ENCODE data around the gene COL12A1.

Gene COL12A1

DNA sequence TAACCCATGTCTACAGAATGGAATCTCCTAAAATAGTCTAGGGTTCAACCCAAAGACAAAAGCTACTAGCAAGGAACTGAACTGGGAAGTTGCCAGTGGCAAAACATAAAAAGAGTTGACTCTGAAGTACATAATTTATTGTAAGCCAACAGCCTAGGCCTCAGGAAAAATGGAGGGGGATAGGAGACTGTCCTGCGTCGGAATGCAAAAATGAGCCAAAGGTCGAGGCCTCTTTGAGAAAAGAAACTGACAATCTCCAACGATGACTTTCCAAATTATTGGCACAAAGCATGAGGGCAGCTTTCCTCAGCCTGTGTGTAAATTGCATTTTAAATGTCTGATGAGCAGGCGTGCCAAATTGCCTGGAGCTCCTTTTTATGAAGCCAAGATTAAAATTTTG lies 2.1 kb downstream of the COL12A1 start:
- Histone ChIP-seq H3K27ac (peak overlapping the region; percentile 66 to 83), H3K9me3 (no peaks in the 10 kb centered on the region), H3K27me3 (no peaks in the 10 kb centered on the region), H3K4me3 (peak overlapping the region; percentile 79 to 81), H3K4me1 (peaks cover 0 to 58% (median 20%) of the 10 kb centered on the region in 4 donors), H3K36me3 (no peaks in the 10 kb centered on the region)
- no peak for DNase-seq
- TF ChIP-seq, protein P1, sequence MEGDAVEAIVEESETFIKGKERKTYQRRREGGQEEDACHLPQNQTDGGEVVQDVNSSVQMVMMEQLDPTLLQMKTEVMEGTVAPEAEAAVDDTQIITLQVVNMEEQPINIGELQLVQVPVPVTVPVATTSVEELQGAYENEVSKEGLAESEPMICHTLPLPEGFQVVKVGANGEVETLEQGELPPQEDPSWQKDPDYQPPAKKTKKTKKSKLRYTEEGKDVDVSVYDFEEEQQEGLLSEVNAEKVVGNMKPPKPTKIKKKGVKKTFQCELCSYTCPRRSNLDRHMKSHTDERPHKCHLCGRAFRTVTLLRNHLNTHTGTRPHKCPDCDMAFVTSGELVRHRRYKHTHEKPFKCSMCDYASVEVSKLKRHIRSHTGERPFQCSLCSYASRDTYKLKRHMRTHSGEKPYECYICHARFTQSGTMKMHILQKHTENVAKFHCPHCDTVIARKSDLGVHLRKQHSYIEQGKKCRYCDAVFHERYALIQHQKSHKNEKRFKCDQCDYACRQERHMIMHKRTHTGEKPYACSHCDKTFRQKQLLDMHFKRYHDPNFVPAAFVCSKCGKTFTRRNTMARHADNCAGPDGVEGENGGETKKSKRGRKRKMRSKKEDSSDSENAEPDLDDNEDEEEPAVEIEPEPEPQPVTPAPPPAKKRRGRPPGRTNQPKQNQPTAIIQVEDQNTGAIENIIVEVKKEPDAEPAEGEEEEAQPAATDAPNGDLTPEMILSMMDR (IDR thresholded peaks at IDR 0.05), result no peak
- intact Hi-C loops (cut with DNase I; ENCODE audit: low total_unique reads), result loop anchor here (5.0 to 10.0 kb wide), 4 partner anchors 321 to 1349 kb away; no protein-coding TSS in a partner anchor

DNA sequence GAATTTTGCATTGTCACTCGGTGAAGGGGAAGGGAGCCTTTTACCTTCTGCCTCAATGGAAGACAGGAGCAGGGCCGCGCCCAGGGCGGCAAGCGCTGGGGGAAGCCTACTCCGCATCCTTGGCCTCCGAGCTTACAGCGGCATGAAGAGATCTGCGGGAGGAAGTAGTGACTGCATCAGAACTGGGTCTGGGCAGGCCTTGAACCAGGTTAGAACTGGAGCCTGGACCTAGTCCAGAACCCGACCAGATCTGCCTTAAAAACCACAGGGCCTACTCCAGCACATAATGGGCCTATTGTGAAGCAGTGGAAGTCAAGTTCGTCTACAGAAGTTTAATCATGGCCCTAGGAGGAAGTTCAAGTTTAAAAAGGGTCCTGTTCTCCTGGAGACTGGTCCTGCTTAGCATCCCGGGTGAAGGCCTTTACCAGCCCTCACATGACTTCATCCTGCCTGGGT lies 3.1 kb downstream of the COL12A1 start:
- Histone ChIP-seq H3K27ac (peak overlapping the region; percentile 66 to 83), H3K4me3 (peak overlapping the region; percentile 45 to 57), H3K27me3 (no peaks in the 10 kb centered on the region), H3K9me3 (no peaks in the 10 kb centered on the region), H3K36me3 (no peaks in the 10 kb centered on the region), H3K4me1 (peaks cover 0 to 65% (median 17%) of the 10 kb centered on the region in 4 donors)
- TF ChIP-seq, protein P1 (IDR thresholded peaks at IDR 0.05), result no peak
- intact Hi-C loops (cut with DNase I; ENCODE audit: low total_unique reads), result loop anchor here (5.0 to 10.0 kb wide), 4 partner anchors 320 to 1348 kb away; no protein-coding TSS in a partner anchor
- no peak for DNase-seq

DNA sequence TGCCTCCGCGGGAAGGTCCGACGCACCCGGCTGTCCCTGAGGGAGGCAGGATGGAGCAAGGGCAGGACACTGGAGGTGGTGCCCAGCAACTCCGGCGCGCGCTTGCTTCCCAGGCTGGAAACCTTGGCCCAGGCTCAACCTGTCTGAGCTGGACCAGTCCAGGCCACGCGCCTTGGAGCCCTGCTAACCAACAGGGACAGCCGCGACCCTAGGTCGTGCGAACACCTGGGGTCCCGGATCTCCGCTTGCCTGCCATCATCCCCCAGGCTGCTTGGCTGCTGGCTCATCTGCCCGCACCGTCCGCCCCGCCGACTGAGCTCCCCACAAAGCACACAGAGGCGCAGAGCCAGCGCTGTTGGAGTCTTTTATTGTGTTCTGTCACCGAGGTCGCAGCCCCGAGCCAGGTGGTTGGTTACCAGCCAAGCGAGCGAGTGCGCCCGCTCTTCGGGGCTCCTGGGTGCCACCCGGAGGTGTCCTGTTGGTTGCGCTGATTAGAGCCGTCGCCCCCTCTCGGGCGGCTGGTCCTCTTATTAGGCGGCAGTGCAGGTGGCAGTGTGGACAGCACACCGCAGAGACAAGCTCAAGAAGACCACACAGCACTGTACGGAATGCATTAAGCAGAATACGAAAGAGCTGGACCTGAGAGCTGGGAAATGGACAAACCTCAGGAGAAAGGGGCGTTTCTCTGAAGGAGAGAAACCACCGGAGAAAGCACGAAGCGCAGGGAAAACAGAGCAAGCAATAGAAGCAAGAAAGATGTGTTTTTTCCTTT lies 3.8 kb downstream of the COL12A1 start:
- Histone ChIP-seq H3K4me3 (peak overlapping the region; percentile 45 to 57), H3K36me3 (no peaks in the 10 kb centered on the region), H3K27ac (peak overlapping the region; percentile 66 to 83), H3K4me1 (peaks cover 0 to 66% (median 17%) of the 10 kb centered on the region in 4 donors), H3K9me3 (no peaks in the 10 kb centered on the region), H3K27me3 (no peaks in the 10 kb centered on the region)
- peak; percentile 54 to 82 for DNase-seq
- TF ChIP-seq, protein P1 (IDR thresholded peaks at IDR 0.05), result no peak
- intact Hi-C loops (cut with DNase I; ENCODE audit: low total_unique reads), result loop anchor here (5.0 to 10.0 kb wide), 4 partner anchors 320 to 1347 kb away; no protein-coding TSS in a partner anchor

DNA sequence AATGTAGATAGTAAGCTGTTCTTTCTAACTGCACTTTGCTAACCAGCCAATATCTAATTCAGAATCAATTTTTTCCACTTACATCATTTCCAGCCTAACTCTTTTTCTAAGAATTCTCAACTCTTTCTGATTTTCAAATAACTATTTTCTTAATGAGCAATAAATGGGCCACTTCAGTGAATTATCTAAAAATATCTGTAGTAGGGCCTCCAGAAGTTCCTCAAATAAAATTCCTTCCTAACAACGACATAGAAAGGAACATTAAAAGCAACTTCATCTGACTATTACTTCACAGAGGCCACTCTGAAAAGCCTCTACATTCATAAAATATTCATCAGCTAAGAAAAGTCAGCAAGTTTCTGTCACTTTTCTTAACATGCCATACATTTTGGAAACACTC lies 4.8 kb downstream of the COL12A1 start:
- Histone ChIP-seq H3K4me1 (peaks cover 0 to 66% (median 17%) of the 10 kb centered on the region in 4 donors), H3K36me3 (no peaks in the 10 kb centered on the region), H3K27me3 (no peaks in the 10 kb centered on the region), H3K4me3 (no peak overlapping the region), H3K9me3 (no peaks in the 10 kb centered on the region), H3K27ac (peak overlapping the region; percentile 66 to 83)
- TF ChIP-seq, protein P1 (IDR thresholded peaks at IDR 0.05), result no peak
- no peak for DNase-seq
- intact Hi-C loops (cut with DNase I; ENCODE audit: low total_unique reads), result loop anchor here (5.0 to 10.0 kb wide), 4 partner anchors 319 to 1346 kb away; no protein-coding TSS in a partner anchor

DNA sequence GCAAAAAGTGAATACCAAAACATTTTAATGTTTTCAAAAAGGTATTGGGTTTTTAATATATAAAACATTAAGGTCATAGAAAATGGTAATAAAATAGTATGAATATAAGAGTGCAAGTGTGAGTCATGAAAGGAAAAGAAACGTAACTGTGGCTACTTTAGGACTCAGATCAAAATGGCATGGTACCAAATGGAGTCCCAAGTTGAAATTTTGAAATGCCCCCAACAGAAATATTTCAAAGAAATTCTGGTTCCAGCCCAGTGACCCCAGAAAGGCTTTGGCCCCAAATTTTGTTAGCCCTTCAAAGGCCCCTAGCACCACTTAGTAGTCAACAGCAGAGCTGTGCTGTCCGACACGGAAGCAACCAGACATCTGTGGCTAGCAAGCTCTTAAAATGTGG lies 6.0 kb downstream of the COL12A1 start:
- intact Hi-C loops (cut with DNase I; ENCODE audit: low total_unique reads), result loop anchor here (5.0 to 10.0 kb wide), 4 partner anchors 318 to 1345 kb away; no protein-coding TSS in a partner anchor

More for the DNA sequence above, 6.0 kb downstream of the COL12A1 start:
- Histone ChIP-seq H3K27ac (peak overlapping the region; percentile 66 to 83), H3K27me3 (no peaks in the 10 kb centered on the region), H3K36me3 (no peaks in the 10 kb centered on the region), H3K9me3 (no peaks in the 10 kb centered on the region), H3K4me3 (no peak overlapping the region), H3K4me1 (peaks cover 0 to 64% (median 15%) of the 10 kb centered on the region in 4 donors)
- TF ChIP-seq, protein P1 (IDR thresholded peaks at IDR 0.05), result no peak
- DNase-seq, result no peak

Data from tibial artery (tissue), 4 donors.